HEK293T (cell line): ENCODE data around the gene KCNN4.

Source experiments
- ARNT ChIP-seq: fragments of 450-650 bp; IDR thresholded peaks from 2 replicates; pipeline ENCODE4 v1.6.1; 2017; ENCODE audit warnings: mild to moderate bottlenecking
- BHLHE40 ChIP-seq: fragments of 450-650 bp; IDR thresholded peaks from 2 replicates; pipeline ENCODE4 v1.6.1; 2016; ENCODE audit warnings: mild to moderate bottlenecking, moderate library complexity, borderline replicate concordance
- TARDBP ChIP-seq: fragments of 450-650 bp; IDR thresholded peaks from 2 replicates; pipeline ENCODE4 v1.6.1; 2016

DNA sequence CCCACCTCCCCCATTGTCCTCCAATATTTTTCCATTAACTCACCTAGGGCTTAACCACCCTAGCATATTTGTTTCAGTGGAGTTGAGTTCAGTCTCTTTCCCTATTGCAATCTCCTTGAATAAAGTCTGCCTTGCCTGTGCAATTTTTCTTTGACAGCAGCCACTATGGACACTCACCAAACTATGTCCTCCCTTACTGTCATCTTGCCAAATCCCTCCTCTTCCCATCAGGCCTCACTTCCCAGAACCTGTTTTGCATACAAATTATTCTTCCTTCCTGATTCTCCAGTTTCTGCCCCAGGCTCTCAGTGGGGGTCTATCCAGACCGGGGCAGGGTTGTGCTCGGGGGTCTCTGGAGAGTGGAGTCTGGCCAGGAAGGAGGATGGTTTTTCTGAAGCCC lies 23.7 kb upstream of the KCNN4 start:
- no peak for TF ChIP-seq ARNT
- no peak for TF ChIP-seq TARDBP
- no peak for TF ChIP-seq BHLHE40
